ENCODE measurements around the gene CLN5.
"Not testable (repeated sequence)": the region's sequence is repeated elsewhere in the genome, so short reads cannot be mapped to it uniquely, and the experiment has no call there.

The CLN5 gene

GRCh38 chr13:77001540-77001939 lies 9.7 kb downstream of the CLN5 start:
- Histone ChIP-seq H3K4me3 (ENCODE audit: low read depth, low read length) (no peak overlapping the region), H3K27ac (ENCODE audit: low read depth, low read length) (no peak overlapping the region), H3K9ac (ENCODE audit: low read length) (no peak overlapping the region)

GRCh38 chr13:77001963-77002587 lies 10.2 kb downstream of the CLN5 start:
- Histone ChIP-seq H3K9me3 (ENCODE audit: control insufficient read depth, insufficient read depth, low read depth, low read length) (no peaks in the 10 kb centered on the region), H3K4me3 (ENCODE audit: low read depth, low read length) (no peak overlapping the region), H3K27ac (ENCODE audit: low read depth, low read length) (no peak overlapping the region), H3K36me3 (ENCODE audit: control insufficient read depth, insufficient read depth, low read length) (peaks cover 26% of the 10 kb centered on the region), H3K27me3 (ENCODE audit: control insufficient read depth, insufficient read depth, low read length) (no peaks in the 10 kb centered on the region), H3K4me1 (ENCODE audit: control insufficient read depth, insufficient read depth, low read length) (no peaks in the 10 kb centered on the region), H3K9ac (ENCODE audit: low read length) (no peak overlapping the region)

More at GRCh38 chr13:77001540-77001939, 9.7 kb downstream of the CLN5 start:
- H3K9me3 ChIP-seq (ENCODE audit: control insufficient read depth, insufficient read depth, low read depth, low read length), result no peaks in the 10 kb centered on the region
- peaks cover 26% of the 10 kb centered on the region for H3K36me3 ChIP-seq (ENCODE audit: control insufficient read depth, insufficient read depth, low read length)
- H3K4me1 ChIP-seq (ENCODE audit: control insufficient read depth, insufficient read depth, low read length), result no peaks in the 10 kb centered on the region
- no peaks in the 10 kb centered on the region for H3K27me3 ChIP-seq (ENCODE audit: control insufficient read depth, insufficient read depth, low read length)

GRCh38 chr13:77002590-77003190 lies 10.8 kb downstream of the CLN5 start:
- Histone ChIP-seq H3K4me3 (ENCODE audit: low read depth, low read length) (no peak overlapping the region), H3K9ac (ENCODE audit: low read length) (no peak overlapping the region), H3K36me3 (ENCODE audit: control insufficient read depth, insufficient read depth, low read length) (peaks cover 31% of the 10 kb centered on the region), H3K4me1 (ENCODE audit: control insufficient read depth, insufficient read depth, low read length) (no peaks in the 10 kb centered on the region), H3K27me3 (ENCODE audit: control insufficient read depth, insufficient read depth, low read length) (no peaks in the 10 kb centered on the region), H3K27ac (ENCODE audit: low read depth, low read length) (no peak overlapping the region), H3K9me3 (ENCODE audit: control insufficient read depth, insufficient read depth, low read depth, low read length) (no peaks in the 10 kb centered on the region)

GRCh38 chr13:77008337-77008736 lies 16.5 kb downstream of the CLN5 start:
- not testable (repeated sequence) for H3K9me3 ChIP-seq (ENCODE audit: control insufficient read depth, insufficient read depth, low read depth, low read length); H3K4me3 ChIP-seq (ENCODE audit: low read depth, low read length); H3K4me1 ChIP-seq (ENCODE audit: control insufficient read depth, insufficient read depth, low read length); H3K27me3 ChIP-seq (ENCODE audit: control insufficient read depth, insufficient read depth, low read length); H3K27ac ChIP-seq (ENCODE audit: low read depth, low read length); H3K9ac ChIP-seq (ENCODE audit: low read length)
- peaks cover 59% of the 10 kb centered on the region for H3K36me3 ChIP-seq (ENCODE audit: control insufficient read depth, insufficient read depth, low read length)

- Histone ChIP-seq H3K4me3 (ENCODE audit: low read depth, low read length) (no peak overlapping the region), H3K9ac (ENCODE audit: low read length) (no peak overlapping the region), H3K27ac (ENCODE audit: low read depth, low read length) (no peak overlapping the region), H3K27me3 (ENCODE audit: control insufficient read depth, insufficient read depth, low read length) (no peaks in the 10 kb centered on the region), H3K4me1 (ENCODE audit: control insufficient read depth, insufficient read depth, low read length) (no peaks in the 10 kb centered on the region), H3K36me3 (ENCODE audit: control insufficient read depth, insufficient read depth, low read length) (peaks cover 64% of the 10 kb centered on the region), H3K9me3 (ENCODE audit: control insufficient read depth, insufficient read depth, low read depth, low read length) (no peaks in the 10 kb centered on the region)
Measured at GRCh38 chr13:77009011-77009410, 17.1 kb downstream of the CLN5 start.

- peaks cover 68% of the 10 kb centered on the region for H3K36me3 ChIP-seq (ENCODE audit: control insufficient read depth, insufficient read depth, low read length)
- not testable (repeated sequence) for H3K4me3 ChIP-seq (ENCODE audit: low read depth, low read length); H3K4me1 ChIP-seq (ENCODE audit: control insufficient read depth, insufficient read depth, low read length); H3K27me3 ChIP-seq (ENCODE audit: control insufficient read depth, insufficient read depth, low read length); H3K9me3 ChIP-seq (ENCODE audit: control insufficient read depth, insufficient read depth, low read depth, low read length); H3K9ac ChIP-seq (ENCODE audit: low read length); H3K27ac ChIP-seq (ENCODE audit: low read depth, low read length)
Measured at GRCh38 chr13:77009719-77010118, 17.8 kb downstream of the CLN5 start.

GRCh38 chr13:77013853-77014542 lies 22.1 kb downstream of the CLN5 start:
- Histone ChIP-seq H3K36me3 (ENCODE audit: control insufficient read depth, insufficient read depth, low read length) (peaks cover 85% of the 10 kb centered on the region), H3K9ac (ENCODE audit: low read length) (no peak overlapping the region), H3K9me3 (ENCODE audit: control insufficient read depth, insufficient read depth, low read depth, low read length) (no peaks in the 10 kb centered on the region), H3K27ac (ENCODE audit: low read depth, low read length) (no peak overlapping the region), H3K4me3 (ENCODE audit: low read depth, low read length) (no peak overlapping the region), H3K27me3 (ENCODE audit: control insufficient read depth, insufficient read depth, low read length) (no peaks in the 10 kb centered on the region), H3K4me1 (ENCODE audit: control insufficient read depth, insufficient read depth, low read length) (no peaks in the 10 kb centered on the region)

GRCh38 chr13:77014906-77015685 lies 23.2 kb downstream of the CLN5 start:
- Histone ChIP-seq H3K27ac (ENCODE audit: low read depth, low read length) (no peak overlapping the region), H3K4me3 (ENCODE audit: low read depth, low read length) (no peak overlapping the region), H3K9me3 (ENCODE audit: control insufficient read depth, insufficient read depth, low read depth, low read length) (no peaks in the 10 kb centered on the region), H3K9ac (ENCODE audit: low read length) (no peak overlapping the region), H3K36me3 (ENCODE audit: control insufficient read depth, insufficient read depth, low read length) (peaks cover 79% of the 10 kb centered on the region), H3K4me1 (ENCODE audit: control insufficient read depth, insufficient read depth, low read length) (no peaks in the 10 kb centered on the region), H3K27me3 (ENCODE audit: control insufficient read depth, insufficient read depth, low read length) (no peaks in the 10 kb centered on the region)

- Histone ChIP-seq H3K4me3 (ENCODE audit: low read depth, low read length) (no peak overlapping the region), H3K9ac (ENCODE audit: low read length) (no peak overlapping the region), H3K4me1 (ENCODE audit: control insufficient read depth, insufficient read depth, low read length) (no peaks in the 10 kb centered on the region), H3K36me3 (ENCODE audit: control insufficient read depth, insufficient read depth, low read length) (peaks cover 73% of the 10 kb centered on the region), H3K27me3 (ENCODE audit: control insufficient read depth, insufficient read depth, low read length) (no peaks in the 10 kb centered on the region), H3K9me3 (ENCODE audit: control insufficient read depth, insufficient read depth, low read depth, low read length) (no peaks in the 10 kb centered on the region), H3K27ac (ENCODE audit: low read depth, low read length) (no peak overlapping the region)
Measured at GRCh38 chr13:77016251-77016812, 24.5 kb downstream of the CLN5 start.

GRCh38 chr13:77016888-77017623 lies 25.2 kb downstream of the CLN5 start:
- Histone ChIP-seq H3K27me3 (ENCODE audit: control insufficient read depth, insufficient read depth, low read length) (no peaks in the 10 kb centered on the region), H3K4me1 (ENCODE audit: control insufficient read depth, insufficient read depth, low read length) (0 out of 2 replicates have a peak, but pooled peaks cover under 1% of the 10 kb centered on the region), H3K4me3 (ENCODE audit: low read depth, low read length) (no peak overlapping the region), H3K36me3 (ENCODE audit: control insufficient read depth, insufficient read depth, low read length) (peaks cover 68% of the 10 kb centered on the region), H3K9me3 (ENCODE audit: control insufficient read depth, insufficient read depth, low read depth, low read length) (no peaks in the 10 kb centered on the region), H3K27ac (ENCODE audit: low read depth, low read length) (no peak overlapping the region), H3K9ac (ENCODE audit: low read length) (no peak overlapping the region)

All from HUES6 (cell line).